Measurements from ENCODE around the gene PNCK. TPM values are rescaled to one million over a fixed set of nuclear protein-coding genes. Genes with fewer than 3 reads are reported as not detected.
"Not testable (repeated sequence)": the region's sequence is repeated elsewhere in the genome, so short reads cannot be mapped to it uniquely, and the experiment has no call there.

Gene PNCK
- total and polyA plus RNA-seq, 8 donors = 0.28 to 0.99 (median 0.49) TPM; not detected in 3

DNA sequence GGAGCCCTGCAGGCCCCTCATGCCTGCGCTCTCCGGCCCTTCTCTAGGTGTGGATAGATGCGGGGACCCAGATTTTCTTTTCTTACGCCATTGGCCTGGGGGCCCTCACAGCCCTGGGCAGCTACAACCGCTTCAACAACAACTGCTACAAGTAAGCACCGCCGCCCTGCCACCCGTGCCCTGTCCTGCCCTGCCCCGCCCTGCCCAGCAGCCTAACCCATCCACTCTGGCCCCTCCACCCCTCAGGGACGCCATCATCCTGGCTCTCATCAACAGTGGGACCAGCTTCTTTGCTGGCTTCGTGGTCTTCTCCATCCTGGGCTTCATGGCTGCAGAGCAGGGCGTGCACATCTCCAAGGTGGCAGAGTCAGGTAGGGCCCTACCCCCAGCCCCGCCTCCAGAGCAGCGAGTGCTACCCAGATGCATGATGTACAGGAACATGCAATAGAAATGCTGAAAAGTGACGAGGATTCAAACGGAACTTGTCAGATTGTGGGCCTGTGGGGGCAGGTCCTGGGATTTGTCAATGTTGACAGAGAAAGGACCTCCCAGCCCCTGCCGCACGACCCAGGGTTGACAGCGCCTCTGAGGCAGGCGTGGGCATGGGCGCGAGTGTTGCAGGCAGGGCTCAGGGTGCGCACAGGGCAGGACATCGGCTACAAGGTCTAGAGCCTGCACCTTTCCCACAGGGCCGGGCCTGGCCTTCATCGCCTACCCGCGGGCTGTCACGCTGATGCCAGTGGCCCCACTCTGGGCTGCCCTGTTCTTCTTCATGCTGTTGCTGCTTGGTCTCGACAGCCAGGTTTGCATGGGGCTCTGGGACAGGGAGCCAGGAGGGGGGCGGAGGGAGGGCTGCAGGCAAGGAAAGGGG lies 19.8 kb upstream of the PNCK start:
- TF ChIP-seq, protein P1, sequence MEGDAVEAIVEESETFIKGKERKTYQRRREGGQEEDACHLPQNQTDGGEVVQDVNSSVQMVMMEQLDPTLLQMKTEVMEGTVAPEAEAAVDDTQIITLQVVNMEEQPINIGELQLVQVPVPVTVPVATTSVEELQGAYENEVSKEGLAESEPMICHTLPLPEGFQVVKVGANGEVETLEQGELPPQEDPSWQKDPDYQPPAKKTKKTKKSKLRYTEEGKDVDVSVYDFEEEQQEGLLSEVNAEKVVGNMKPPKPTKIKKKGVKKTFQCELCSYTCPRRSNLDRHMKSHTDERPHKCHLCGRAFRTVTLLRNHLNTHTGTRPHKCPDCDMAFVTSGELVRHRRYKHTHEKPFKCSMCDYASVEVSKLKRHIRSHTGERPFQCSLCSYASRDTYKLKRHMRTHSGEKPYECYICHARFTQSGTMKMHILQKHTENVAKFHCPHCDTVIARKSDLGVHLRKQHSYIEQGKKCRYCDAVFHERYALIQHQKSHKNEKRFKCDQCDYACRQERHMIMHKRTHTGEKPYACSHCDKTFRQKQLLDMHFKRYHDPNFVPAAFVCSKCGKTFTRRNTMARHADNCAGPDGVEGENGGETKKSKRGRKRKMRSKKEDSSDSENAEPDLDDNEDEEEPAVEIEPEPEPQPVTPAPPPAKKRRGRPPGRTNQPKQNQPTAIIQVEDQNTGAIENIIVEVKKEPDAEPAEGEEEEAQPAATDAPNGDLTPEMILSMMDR (IDR thresholded peaks at IDR 0.05) = no peak
- Histone ChIP-seq H3K4me3 (no peak overlapping the region), H3K27ac (no peak overlapping the region), H3K9me3 (no peaks in the 10 kb centered on the region), H3K36me3 (no peaks in the 10 kb centered on the region), H3K27me3 (no peaks in the 10 kb centered on the region), H3K4me1 (no peaks in the 10 kb centered on the region)
- FAIRE-seq (no peak), DNase-seq (peak in 1 of 6 donors; percentile 73), ATAC-seq (no peak)
- 81 to 83% methylated on average over 26 to 31 of the region's 31 CpGs for WGBS, 2 donors
- intact Hi-C loops (cut with DNase I) = no loop called here

GRCh38 chrX:153692611-153693156 lies 19.1 kb upstream of the PNCK start:
- FAIRE-seq (no peak), ATAC-seq (no peak), DNase-seq (peak in 2 of 6 donors; percentile 57 to 73)
- 59 to 74% methylated on average over 22 to 23 of the region's 24 CpGs for WGBS, 2 donors
- intact Hi-C loops (cut with DNase I) = no loop called here
- Histone ChIP-seq H3K27ac (no peak overlapping the region), H3K4me3 (no peak overlapping the region), H3K36me3 (no peaks in the 10 kb centered on the region), H3K4me1 (no peaks in the 10 kb centered on the region), H3K27me3 (no peaks in the 10 kb centered on the region), H3K9me3 (no peaks in the 10 kb centered on the region)
- TF ChIP-seq, protein P1 (IDR thresholded peaks at IDR 0.05) = no peak

GRCh38 chrX:153692003-153692402 lies 18.4 kb upstream of the PNCK start:
- no peaks in the 10 kb centered on the region for H3K27me3 ChIP-seq
- H3K36me3 ChIP-seq = no peaks in the 10 kb centered on the region
- H3K27ac ChIP-seq = no peak overlapping the region
- ATAC-seq (no peak), FAIRE-seq (no peak), DNase-seq (peak in 2 of 6 donors; percentile 52 to 66)
- H3K9me3 ChIP-seq = no peaks in the 10 kb centered on the region
- TF ChIP-seq, protein P1 (IDR thresholded peaks at IDR 0.05) = no peak
- no peaks in the 10 kb centered on the region for H3K4me1 ChIP-seq
- intact Hi-C loops (cut with DNase I) = no loop called here
- no peak overlapping the region for H3K4me3 ChIP-seq
- 43 to 66% methylated on average over 4 of the region's 4 CpGs for WGBS, 2 donors

DNA sequence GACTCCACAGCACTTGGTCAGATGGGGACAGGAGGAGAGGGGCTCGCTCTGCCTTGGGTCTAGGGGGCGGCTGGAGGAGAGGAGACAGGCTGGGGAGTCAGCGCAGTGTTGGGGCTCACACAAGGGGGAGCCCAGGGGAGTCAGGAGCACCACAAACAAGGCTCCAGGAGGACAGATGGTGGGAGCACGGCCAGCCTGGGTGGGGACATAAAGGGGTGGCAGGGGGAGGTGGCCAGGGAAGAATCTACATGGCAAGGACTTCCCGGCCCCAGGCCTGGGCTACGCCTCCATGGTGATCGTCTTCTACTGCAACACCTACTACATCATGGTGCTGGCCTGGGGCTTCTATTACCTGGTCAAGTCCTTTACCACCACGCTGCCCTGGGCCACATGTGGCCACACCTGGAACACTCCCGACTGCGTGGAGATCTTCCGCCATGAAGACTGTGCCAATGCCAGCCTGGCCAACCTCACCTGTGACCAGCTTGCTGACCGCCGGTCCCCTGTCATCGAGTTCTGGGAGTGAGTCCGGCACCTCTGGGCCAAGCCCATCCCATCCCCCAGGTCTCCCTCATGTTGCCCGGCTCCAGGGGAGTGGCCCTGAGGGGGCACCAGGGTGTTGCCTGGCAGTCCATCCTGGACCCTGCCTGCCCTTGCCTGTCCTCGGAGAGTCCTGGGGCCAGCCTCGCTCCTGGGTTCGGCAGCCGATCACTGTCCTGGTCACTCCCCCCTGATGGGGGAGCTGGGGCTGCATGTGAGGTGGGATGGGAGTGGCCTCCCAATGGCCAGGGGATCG lies 17.6 kb upstream of the PNCK start:
- intact Hi-C loops (cut with DNase I); H3K36me3 ChIP-seq; H3K4me3 ChIP-seq; H3K27me3 ChIP-seq; H3K27ac ChIP-seq; ATAC-seq; H3K9me3 ChIP-seq; FAIRE-seq; H3K4me1 ChIP-seq: not testable (repeated sequence)
- peak in 2 of 6 donors; percentile 60 to 78 for DNase-seq
- WGBS, 2 donors = 85 to 92% methylated on average over 18 to 21 of the region's 21 CpGs

DNA sequence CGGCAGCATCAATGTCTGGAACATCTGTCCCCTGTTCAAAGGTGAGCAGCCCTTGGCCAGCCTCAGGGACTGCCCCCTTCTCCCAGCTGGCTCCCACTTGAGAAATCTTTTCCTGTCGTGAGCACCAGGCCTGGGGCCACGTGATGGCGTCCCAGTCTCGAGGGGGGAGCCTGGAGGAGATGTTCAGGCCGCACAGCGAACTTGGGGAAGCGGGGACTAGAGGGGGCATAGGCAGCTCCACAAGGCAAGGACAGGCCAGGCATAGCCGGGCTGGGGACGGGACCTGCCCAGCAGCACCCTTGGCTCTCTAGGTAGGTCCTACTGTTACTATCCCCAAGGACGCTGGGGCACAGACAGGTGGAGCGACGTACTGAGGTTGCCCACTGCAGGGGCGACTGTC lies 16.9 kb upstream of the PNCK start:
- intact Hi-C loops (cut with DNase I) = no loop called here
- Histone ChIP-seq H3K27ac (no peak overlapping the region), H3K36me3 (no peaks in the 10 kb centered on the region), H3K27me3 (no peaks in the 10 kb centered on the region), H3K4me1 (no peaks in the 10 kb centered on the region), H3K4me3 (no peak overlapping the region), H3K9me3 (no peaks in the 10 kb centered on the region)
- WGBS, 2 donors = 81 to 86% methylated on average over 14 of the region's 14 CpGs
- DNase-seq (peak in 2 of 6 donors; percentile 54 to 77), FAIRE-seq (no peak), ATAC-seq (no peak)
- TF ChIP-seq, protein P1 (IDR thresholded peaks at IDR 0.05) = no peak

Data from pancreas (tissue), 10 donors.